ENCODE measurements around the gene MORC1. TPM values are rescaled to one million over a fixed set of nuclear protein-coding genes. Genes with fewer than 3 reads are reported as not detected.

Gene MORC1
- not detected in 2 replicates for total RNA-seq

GRCh38 chr3:109117939-109118338, at the start of gene MORC1:
Gene MORC1, minus strand, starts transcription at chr3:109118134. Its CDS starts 75 bp downstream, at chr3:109118059.

GRCh38 chr3:109136523-109136922, 18.6 kb upstream of the MORC1 start, which contains the start of gene C3orf85:
Gene C3orf85, plus strand, starts transcription at chr3:109136719. Its CDS starts 129 bp downstream, at chr3:109136848.

GRCh38 chr3:108953700-108954099, 164.2 kb downstream of the MORC1 start, which contains the start of gene GUCA1C:
Gene GUCA1C, minus strand, starts transcription at chr3:108953879. Its CDS starts 117 bp downstream, at chr3:108953762.

Other genes starting within 250 kb of the MORC1 start
- gene GUCA1C, start 164.3 kb downstream of the MORC1 start, total RNA-seq = not detected in 2 replicates
- gene C3orf85, start 18.6 kb upstream of the MORC1 start, total RNA-seq = not detected in 2 replicates
- not detected in 2 replicates for gene DPPA2, start 198.4 kb upstream of the MORC1 start, total RNA-seq
- gene DPPA4, start 219.4 kb upstream of the MORC1 start, total RNA-seq = 0.39 TPM in 1 of 2 replicates, not detected in the other